ENCODE results near the gene MYL5.

GRCh38 chr4:665381-665750 is 9.0 kb upstream of the MYL5 start:
- TF ChIP-seq, protein P1, sequence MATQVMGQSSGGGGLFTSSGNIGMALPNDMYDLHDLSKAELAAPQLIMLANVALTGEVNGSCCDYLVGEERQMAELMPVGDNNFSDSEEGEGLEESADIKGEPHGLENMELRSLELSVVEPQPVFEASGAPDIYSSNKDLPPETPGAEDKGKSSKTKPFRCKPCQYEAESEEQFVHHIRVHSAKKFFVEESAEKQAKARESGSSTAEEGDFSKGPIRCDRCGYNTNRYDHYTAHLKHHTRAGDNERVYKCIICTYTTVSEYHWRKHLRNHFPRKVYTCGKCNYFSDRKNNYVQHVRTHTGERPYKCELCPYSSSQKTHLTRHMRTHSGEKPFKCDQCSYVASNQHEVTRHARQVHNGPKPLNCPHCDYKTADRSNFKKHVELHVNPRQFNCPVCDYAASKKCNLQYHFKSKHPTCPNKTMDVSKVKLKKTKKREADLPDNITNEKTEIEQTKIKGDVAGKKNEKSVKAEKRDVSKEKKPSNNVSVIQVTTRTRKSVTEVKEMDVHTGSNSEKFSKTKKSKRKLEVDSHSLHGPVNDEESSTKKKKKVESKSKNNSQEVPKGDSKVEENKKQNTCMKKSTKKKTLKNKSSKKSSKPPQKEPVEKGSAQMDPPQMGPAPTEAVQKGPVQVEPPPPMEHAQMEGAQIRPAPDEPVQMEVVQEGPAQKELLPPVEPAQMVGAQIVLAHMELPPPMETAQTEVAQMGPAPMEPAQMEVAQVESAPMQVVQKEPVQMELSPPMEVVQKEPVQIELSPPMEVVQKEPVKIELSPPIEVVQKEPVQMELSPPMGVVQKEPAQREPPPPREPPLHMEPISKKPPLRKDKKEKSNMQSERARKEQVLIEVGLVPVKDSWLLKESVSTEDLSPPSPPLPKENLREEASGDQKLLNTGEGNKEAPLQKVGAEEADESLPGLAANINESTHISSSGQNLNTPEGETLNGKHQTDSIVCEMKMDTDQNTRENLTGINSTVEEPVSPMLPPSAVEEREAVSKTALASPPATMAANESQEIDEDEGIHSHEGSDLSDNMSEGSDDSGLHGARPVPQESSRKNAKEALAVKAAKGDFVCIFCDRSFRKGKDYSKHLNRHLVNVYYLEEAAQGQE (IDR thresholded peaks at IDR 0.05) = no peak
- TF ChIP-seq HNF4A (conservative IDR thresholded peaks at IDR 0.05) (no peak), TAF1 (conservative IDR thresholded peaks at IDR 0.05) (no peak), SP1 (IDR thresholded peaks at IDR 0.05) (no peak), GABPA (IDR thresholded peaks at IDR 0.05 in 1 of 2, conservative IDR thresholded peaks at IDR 0.05 in 1 of 2) (no peak), YY1 (IDR thresholded peaks at IDR 0.05) (no peak), JUND (IDR thresholded peaks at IDR 0.05) (no peak), ZBTB33 (IDR thresholded peaks at IDR 0.05) (no peak), RAD21 (IDR thresholded peaks at IDR 0.05) (no peak)
- TF ChIP-seq, protein P2, sequence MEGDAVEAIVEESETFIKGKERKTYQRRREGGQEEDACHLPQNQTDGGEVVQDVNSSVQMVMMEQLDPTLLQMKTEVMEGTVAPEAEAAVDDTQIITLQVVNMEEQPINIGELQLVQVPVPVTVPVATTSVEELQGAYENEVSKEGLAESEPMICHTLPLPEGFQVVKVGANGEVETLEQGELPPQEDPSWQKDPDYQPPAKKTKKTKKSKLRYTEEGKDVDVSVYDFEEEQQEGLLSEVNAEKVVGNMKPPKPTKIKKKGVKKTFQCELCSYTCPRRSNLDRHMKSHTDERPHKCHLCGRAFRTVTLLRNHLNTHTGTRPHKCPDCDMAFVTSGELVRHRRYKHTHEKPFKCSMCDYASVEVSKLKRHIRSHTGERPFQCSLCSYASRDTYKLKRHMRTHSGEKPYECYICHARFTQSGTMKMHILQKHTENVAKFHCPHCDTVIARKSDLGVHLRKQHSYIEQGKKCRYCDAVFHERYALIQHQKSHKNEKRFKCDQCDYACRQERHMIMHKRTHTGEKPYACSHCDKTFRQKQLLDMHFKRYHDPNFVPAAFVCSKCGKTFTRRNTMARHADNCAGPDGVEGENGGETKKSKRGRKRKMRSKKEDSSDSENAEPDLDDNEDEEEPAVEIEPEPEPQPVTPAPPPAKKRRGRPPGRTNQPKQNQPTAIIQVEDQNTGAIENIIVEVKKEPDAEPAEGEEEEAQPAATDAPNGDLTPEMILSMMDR (IDR thresholded peaks at IDR 0.05; ENCODE audit: low read depth, low read length, missing input control) = no peak
- TF ChIP-seq, protein P3, sequence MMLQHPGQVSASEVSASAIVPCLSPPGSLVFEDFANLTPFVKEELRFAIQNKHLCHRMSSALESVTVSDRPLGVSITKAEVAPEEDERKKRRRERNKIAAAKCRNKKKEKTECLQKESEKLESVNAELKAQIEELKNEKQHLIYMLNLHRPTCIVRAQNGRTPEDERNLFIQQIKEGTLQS (IDR thresholded peaks at IDR 0.05) = no peak
- TF ChIP-seq, protein P4, sequence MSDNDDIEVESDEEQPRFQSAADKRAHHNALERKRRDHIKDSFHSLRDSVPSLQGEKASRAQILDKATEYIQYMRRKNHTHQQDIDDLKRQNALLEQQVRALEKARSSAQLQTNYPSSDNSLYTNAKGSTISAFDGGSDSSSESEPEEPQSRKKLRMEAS (IDR thresholded peaks at IDR 0.05) = no peak

All from liver (tissue), 3 donors.